GM18873 (cell line): Measurements from ENCODE around the gene USF3.
A peak's percentile ranks its signal among the peaks of the same experiment; 100 is the strongest.

ENCODE experiments used
- ATAC-seq: cut with Tn5 transposase; IDR thresholded peaks from one replicate; pipeline ENCODE4 v1.9.1; 2021; ENCODE audit warnings: mild to moderate bottlenecking, moderate library complexity, moderate number of reproducible peaks; ENCODE audit not compliant: unreplicated experiment, low FRiP score

USF3 gene

GRCh38 chr3:113698956-113699355 lies 2.5 kb upstream of the USF3 start:
- no peak for ATAC-seq

- no peak for ATAC-seq
These were observed 1.8 kb upstream of the USF3 start for GRCh38 chr3:113698213-113698742.

- no peak for ATAC-seq
These were observed 1.2 kb upstream of the USF3 start for GRCh38 chr3:113697500-113698090.

GRCh38 chr3:113696658-113697499 lies 437 bp upstream of the USF3 start:
- peak; percentile 96 for ATAC-seq

GRCh38 chr3:113695431-113695785 lies 1.0 kb downstream of the USF3 start:
- no peak for ATAC-seq

- ATAC-seq = no peak
These were observed 6.0 kb downstream of the USF3 start for GRCh38 chr3:113690482-113690881.

- ATAC-seq = no peak
These were observed 10.3 kb downstream of the USF3 start for GRCh38 chr3:113685956-113686721.

- ATAC-seq = no peak
These were observed 11.3 kb downstream of the USF3 start for GRCh38 chr3:113685124-113685523.

- no peak for ATAC-seq
These were observed 12.1 kb downstream of the USF3 start for GRCh38 chr3:113684271-113684819.

- ATAC-seq = no peak
These were observed 17.7 kb downstream of the USF3 start for GRCh38 chr3:113678773-113679172.

GRCh38 chr3:113677737-113678136 lies 18.7 kb downstream of the USF3 start:
- no peak for ATAC-seq

- ATAC-seq = no peak
These were observed 20.2 kb downstream of the USF3 start for GRCh38 chr3:113676261-113676660.

- no peak for ATAC-seq
These were observed 22.8 kb downstream of the USF3 start for GRCh38 chr3:113673593-113673992.

GRCh38 chr3:113668015-113668414 lies 28.4 kb downstream of the USF3 start:
- no peak for ATAC-seq

- ATAC-seq = no peak
These were observed 31.8 kb downstream of the USF3 start for GRCh38 chr3:113664523-113665094.

- no peak for ATAC-seq
These were observed 32.7 kb downstream of the USF3 start for GRCh38 chr3:113663761-113664160.

GRCh38 chr3:113663324-113663750 lies 33.1 kb downstream of the USF3 start:
- ATAC-seq = no peak

- ATAC-seq = no peak
These were observed 33.6 kb downstream of the USF3 start for GRCh38 chr3:113662824-113663223.

- no peak for ATAC-seq
These were observed 35.5 kb downstream of the USF3 start for GRCh38 chr3:113660896-113661295.

GRCh38 chr3:113660458-113660857 lies 36.0 kb downstream of the USF3 start:
- ATAC-seq = no peak
